ENCODE measurements around the gene AMDHD1. TPM values are rescaled to one million over a fixed set of nuclear protein-coding genes. Genes with fewer than 3 reads are reported as not detected.
A peak's percentile ranks its signal among the peaks of the same experiment; 100 is the strongest.

AMDHD1 gene
- not detected for polyA plus RNA-seq (2012; ENCODE audit: missing spikeins)

DNA sequence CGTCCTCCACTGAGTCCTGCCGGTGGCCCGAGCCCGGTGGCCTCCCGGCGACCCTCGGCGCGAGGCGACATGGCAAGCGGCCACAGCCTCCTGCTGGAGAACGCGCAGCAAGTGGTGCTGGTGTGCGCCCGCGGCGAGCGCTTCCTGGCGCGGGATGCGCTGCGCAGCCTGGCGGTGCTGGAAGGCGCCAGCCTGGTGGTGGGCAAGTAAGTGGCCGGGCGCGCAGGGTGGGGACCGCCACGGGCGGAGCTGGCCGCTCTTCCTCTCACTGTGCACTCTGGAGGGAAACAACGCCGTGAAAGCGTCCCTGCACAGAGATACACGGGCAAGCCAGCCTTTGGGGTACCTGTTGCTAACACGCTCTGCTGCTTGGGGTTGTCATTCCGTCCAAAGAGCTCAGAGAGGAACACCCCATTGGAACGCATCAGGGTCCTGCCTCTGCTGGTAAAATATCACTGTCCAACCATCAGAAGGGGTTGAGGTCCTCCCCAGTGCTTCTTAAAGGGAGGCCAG, at the start of gene AMDHD1:
Gene AMDHD1 (plus strand): TSS at position 2 of the 513 bp plus-strand sequence. CDS start 68 bp downstream, at position 70.
- FAIRE-seq (peak; percentile 51), DNase-seq (ENCODE audit: insufficient read length) (peak; percentile 42)
- TF ChIP-seq TAF1 (IDR thresholded peaks at IDR 0.05; ENCODE audit: borderline replicate concordance, low read depth, low read length) (no peak), POLR2A (IDR thresholded peaks at IDR 0.05; ENCODE audit: low read depth, low read length) (no peak), POLR2AphosphoS5 (IDR thresholded peaks at IDR 0.05; ENCODE audit: low read depth, low read length) (no peak)

GRCh38 chr12:95896846-95897245, 46.3 kb upstream of the AMDHD1 start:
- DNase-seq (ENCODE audit: insufficient read length) (no peak), FAIRE-seq (no peak)
- TF ChIP-seq POLR2A (IDR thresholded peaks at IDR 0.05; ENCODE audit: low read depth, low read length): no peak
- no peak for TF ChIP-seq POLR2AphosphoS5 (IDR thresholded peaks at IDR 0.05; ENCODE audit: low read depth, low read length)
- TF ChIP-seq TAF1 (IDR thresholded peaks at IDR 0.05; ENCODE audit: borderline replicate concordance, low read depth, low read length): no peak

GRCh38 chr12:95898081-95898480, 45.0 kb upstream of the AMDHD1 start:
- no peak for FAIRE-seq
- TF ChIP-seq POLR2A (IDR thresholded peaks at IDR 0.05; ENCODE audit: low read depth, low read length): no peak
- no peak for TF ChIP-seq POLR2AphosphoS5 (IDR thresholded peaks at IDR 0.05; ENCODE audit: low read depth, low read length)
- TF ChIP-seq TAF1 (IDR thresholded peaks at IDR 0.05; ENCODE audit: borderline replicate concordance, low read depth, low read length): no peak

DNA sequence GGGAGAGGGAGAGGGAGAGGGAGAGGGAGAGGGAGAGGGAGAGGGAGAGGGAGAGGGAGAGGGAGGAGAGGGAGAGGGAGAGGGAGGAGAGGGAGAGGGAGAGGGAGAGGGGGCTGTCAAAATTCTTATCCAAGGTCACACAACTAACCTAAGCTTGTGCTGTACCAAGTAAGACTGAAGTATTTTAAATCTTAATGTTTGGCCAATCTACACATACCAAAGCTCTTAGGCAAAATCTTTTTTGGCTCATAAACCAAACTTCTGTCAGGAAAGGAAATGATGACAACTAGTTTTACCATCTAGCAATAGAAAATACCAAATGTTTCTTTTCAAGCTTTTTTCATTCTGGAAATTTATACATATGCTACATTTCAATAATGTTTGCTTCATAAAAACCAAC, 34.6 kb upstream of the AMDHD1 start:
- DNase-seq (ENCODE audit: insufficient read length): no peak
- TF ChIP-seq TAF1 (IDR thresholded peaks at IDR 0.05; ENCODE audit: borderline replicate concordance, low read depth, low read length) (no peak), POLR2AphosphoS5 (IDR thresholded peaks at IDR 0.05; ENCODE audit: low read depth, low read length) (no peak), POLR2A (IDR thresholded peaks at IDR 0.05; ENCODE audit: low read depth, low read length) (no peak)
- FAIRE-seq: no peak

More at GRCh38 chr12:95898081-95898480, 45.0 kb upstream of the AMDHD1 start:
- no peak for DNase-seq (ENCODE audit: insufficient read length)

DNA sequence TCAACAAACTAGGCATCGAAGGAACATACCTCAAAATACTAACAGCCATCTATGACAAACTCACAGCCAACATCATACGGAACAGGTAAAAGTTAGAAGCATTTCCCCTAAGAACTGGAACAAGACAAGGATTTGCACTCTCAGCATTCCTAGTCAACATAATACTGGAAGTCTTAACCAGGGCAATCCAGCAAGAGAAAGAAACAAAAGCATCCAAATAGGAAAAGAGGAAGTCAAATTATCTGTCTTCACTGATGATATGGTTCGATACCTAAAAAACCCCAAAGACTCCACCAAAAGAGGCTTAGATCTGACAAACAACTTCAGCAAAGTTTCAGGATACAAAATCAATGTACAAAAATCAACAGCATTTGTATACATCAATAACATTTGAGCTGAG, 33.3 kb upstream of the AMDHD1 start:
- FAIRE-seq (no peak), DNase-seq (ENCODE audit: insufficient read length) (no peak)
- TF ChIP-seq POLR2A (IDR thresholded peaks at IDR 0.05; ENCODE audit: low read depth, low read length) (no peak), POLR2AphosphoS5 (IDR thresholded peaks at IDR 0.05; ENCODE audit: low read depth, low read length) (no peak), TAF1 (IDR thresholded peaks at IDR 0.05; ENCODE audit: borderline replicate concordance, low read depth, low read length) (no peak)

DNA sequence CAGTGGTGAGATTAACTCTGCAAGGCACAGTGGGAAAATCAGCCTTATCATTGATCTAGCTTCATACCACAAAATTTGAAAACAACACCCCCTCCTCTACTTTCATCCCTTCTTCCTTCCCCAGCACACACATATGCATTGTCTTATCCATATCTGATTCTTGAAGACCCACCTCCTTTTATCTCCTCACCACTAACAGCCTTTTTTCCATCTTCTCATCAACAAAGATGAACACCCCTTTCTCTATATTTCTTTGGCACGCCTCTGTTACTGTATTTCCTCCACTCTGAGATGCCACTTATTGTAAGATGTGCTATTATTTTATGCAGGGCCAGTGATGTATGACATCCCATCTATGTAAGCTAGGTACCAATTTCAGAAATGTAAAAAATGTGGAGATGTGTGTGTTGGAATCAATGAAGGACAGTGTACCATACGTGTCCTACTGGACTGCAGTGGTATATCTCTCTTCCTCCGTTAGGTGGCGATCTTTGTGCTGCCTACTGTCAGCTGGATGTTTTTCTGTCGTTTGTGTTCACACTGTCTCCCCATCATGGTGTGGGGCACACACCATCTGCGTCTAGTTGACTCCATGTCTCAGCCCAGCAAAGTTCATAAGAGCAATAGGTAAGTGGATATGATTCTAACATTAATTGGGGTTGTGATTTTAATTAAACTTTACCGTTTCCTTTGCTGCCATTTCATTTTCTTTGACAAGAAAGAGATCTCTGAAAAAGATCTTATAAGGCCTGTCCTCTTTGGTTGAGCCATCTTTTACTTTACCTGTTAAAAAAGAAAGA, 24.7 kb upstream of the AMDHD1 start:
- DNase-seq (ENCODE audit: insufficient read length) (peak; percentile 2), FAIRE-seq (peak; percentile 95)
- TF ChIP-seq POLR2AphosphoS5 (IDR thresholded peaks at IDR 0.05; ENCODE audit: low read depth, low read length): no peak
- TF ChIP-seq POLR2A (IDR thresholded peaks at IDR 0.05; ENCODE audit: low read depth, low read length): no peak
- no peak for TF ChIP-seq TAF1 (IDR thresholded peaks at IDR 0.05; ENCODE audit: borderline replicate concordance, low read depth, low read length)

- DNase-seq (ENCODE audit: insufficient read length) (no peak), FAIRE-seq (no peak)
- TF ChIP-seq TAF1 (IDR thresholded peaks at IDR 0.05; ENCODE audit: borderline replicate concordance, low read depth, low read length) (no peak), POLR2A (IDR thresholded peaks at IDR 0.05; ENCODE audit: low read depth, low read length) (no peak), POLR2AphosphoS5 (IDR thresholded peaks at IDR 0.05; ENCODE audit: low read depth, low read length) (no peak)
Observed at GRCh38 chr12:95919110-95919509, 24.0 kb upstream of the AMDHD1 start.

GRCh38 chr12:95922231-95922630, 20.9 kb upstream of the AMDHD1 start:
- TF ChIP-seq POLR2AphosphoS5 (IDR thresholded peaks at IDR 0.05; ENCODE audit: low read depth, low read length) (no peak), TAF1 (IDR thresholded peaks at IDR 0.05; ENCODE audit: borderline replicate concordance, low read depth, low read length) (no peak), POLR2A (IDR thresholded peaks at IDR 0.05; ENCODE audit: low read depth, low read length) (no peak)
- DNase-seq (ENCODE audit: insufficient read length) (no peak), FAIRE-seq (no peak)

DNA sequence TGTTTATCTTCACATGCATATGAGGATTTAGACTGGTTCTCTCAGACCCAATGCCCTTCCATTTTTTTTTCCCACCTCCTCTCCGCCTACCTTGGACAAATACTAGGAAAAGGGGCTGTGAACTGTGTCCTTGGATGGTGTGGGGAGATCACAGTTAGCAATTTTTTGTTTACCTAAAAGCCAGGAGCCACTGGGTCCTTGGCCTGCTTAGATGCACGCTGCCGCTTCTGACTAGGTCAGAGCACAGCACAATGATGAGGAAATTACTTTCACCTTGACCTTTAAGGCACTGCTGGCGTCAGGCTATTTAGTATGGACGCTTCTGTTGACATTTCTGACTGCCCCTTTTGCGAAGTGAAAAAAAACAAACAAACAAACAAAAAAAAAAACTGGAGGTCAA, 2.6 kb upstream of the AMDHD1 start:
- DNase-seq (ENCODE audit: insufficient read length) (no peak), FAIRE-seq (no peak)
- no peak for TF ChIP-seq POLR2A (IDR thresholded peaks at IDR 0.05; ENCODE audit: low read depth, low read length)
- no peak for TF ChIP-seq TAF1 (IDR thresholded peaks at IDR 0.05; ENCODE audit: borderline replicate concordance, low read depth, low read length)
- no peak for TF ChIP-seq POLR2AphosphoS5 (IDR thresholded peaks at IDR 0.05; ENCODE audit: low read depth, low read length)

DNA sequence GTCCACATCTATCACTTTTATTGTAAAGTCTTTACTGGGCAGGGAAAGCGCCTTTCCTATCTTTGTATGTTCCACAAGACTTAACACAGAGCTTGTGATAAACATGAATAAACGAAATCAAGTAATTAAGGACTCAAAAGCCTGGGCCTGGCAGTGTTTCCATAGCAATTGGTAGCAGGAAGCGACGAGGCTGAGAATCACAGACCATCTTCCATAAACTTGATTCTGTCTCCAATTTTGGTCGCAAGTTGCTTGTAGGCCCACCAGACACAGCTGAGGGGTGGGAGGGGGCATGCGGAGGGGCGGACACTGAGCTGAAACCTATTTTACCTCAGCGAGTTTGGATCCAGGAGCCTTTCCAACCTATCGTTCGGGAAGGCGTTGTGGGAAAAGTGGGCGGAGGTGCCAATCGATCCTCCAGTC, 1.0 kb upstream of the AMDHD1 start:
- TF ChIP-seq POLR2AphosphoS5 (IDR thresholded peaks at IDR 0.05; ENCODE audit: low read depth, low read length) (no peak), POLR2A (IDR thresholded peaks at IDR 0.05; ENCODE audit: low read depth, low read length) (no peak), TAF1 (IDR thresholded peaks at IDR 0.05; ENCODE audit: borderline replicate concordance, low read depth, low read length) (no peak)
- DNase-seq (ENCODE audit: insufficient read length) (no peak), FAIRE-seq (peak; percentile 5)

GRCh38 chr12:95942524-95943329, 404 bp upstream of the AMDHD1 start, which contains the start of gene CCDC38:
CCDC38 (minus strand) TSS chr12:95942614; CDS start chr12:95936509, 6,105 bp downstream.
- DNase-seq (ENCODE audit: insufficient read length): peak; percentile 88
- TF ChIP-seq POLR2A (IDR thresholded peaks at IDR 0.05; ENCODE audit: low read depth, low read length) (no peak), POLR2AphosphoS5 (IDR thresholded peaks at IDR 0.05; ENCODE audit: low read depth, low read length) (0 out of 2 replicates have a peak, but pooled peaks have one; percentile 41)
- peak; percentile 90 for FAIRE-seq

All from GM12892 (cell line).